DOHH2 (cell line): Measurements from ENCODE around the gene FAAH.

Experiments used
- H3F3A ChIP-seq: fragments of 200-600 bp; sonication (generic), shearing (Covaris generic); 2 replicates; pipeline ENCODE4 v1.6.0; 2016; ENCODE audit warnings: antibody characterized with exemption, mild to moderate bottlenecking; ENCODE audit not compliant: control insufficient read depth, insufficient read depth
- H3K27ac ChIP-seq: fragments of 200-600 bp; sonication (generic); 2 replicates; pipeline ENCODE4 v1.5.1; 2014; ENCODE audit warnings: low read depth, mild to moderate bottlenecking, low read length, moderate library complexity
- H3K27me3 ChIP-seq: fragments of 200-600 bp; sonication (generic); 2 replicates; pipeline ENCODE4 v1.6.1; 2014; ENCODE audit warnings: mild to moderate bottlenecking, low read length, mixed read lengths; ENCODE audit not compliant: control insufficient read depth
- H3K36me3 ChIP-seq: fragments of 200-600 bp; sonication (generic); 2 replicates; pipeline ENCODE4 v1.6.1; 2014; ENCODE audit warnings: mild to moderate bottlenecking, low read length, moderate library complexity, mixed read lengths; ENCODE audit not compliant: control insufficient read depth
- H3K4me1 ChIP-seq: fragments of 200-600 bp; sonication (generic); 2 replicates; pipeline ENCODE4 v1.6.1; 2014; ENCODE audit warnings: mild to moderate bottlenecking, low read length, mixed read lengths; ENCODE audit not compliant: control insufficient read depth
- H3K4me2 ChIP-seq: fragments of 200-600 bp; sonication (generic); 2 replicates; pipeline ENCODE4 v1.6.0; 2014; ENCODE audit warnings: mild to moderate bottlenecking, low read length, moderate library complexity
- H3K4me3 ChIP-seq: fragments of 200-600 bp; sonication (generic); 2 replicates; pipeline ENCODE4 v1.5.1; 2014; ENCODE audit warnings: mild to moderate bottlenecking, low read length, mixed read lengths
- H3K79me2 ChIP-seq: fragments of 200-600 bp; sonication (generic); 2 replicates; pipeline ENCODE4 v1.6.1; 2014; ENCODE audit warnings: mild to moderate bottlenecking, low read length, mixed read lengths; ENCODE audit not compliant: control insufficient read depth
- H3K9me2 ChIP-seq: fragments of 200-600 bp; sonication (generic); replicated peaks from 2 replicates; pipeline ENCODE4 v1.6.1; 2014; ENCODE audit warnings: mild to moderate bottlenecking, low read length, mixed read lengths; ENCODE audit not compliant: control insufficient read depth
- H3K9me3 ChIP-seq: fragments of 200-600 bp; sonication (generic); 2 replicates; pipeline ENCODE4 v1.6.1; 2014; ENCODE audit warnings: antibody characterized with exemption, low read length, mixed read lengths; ENCODE audit not compliant: control insufficient read depth, insufficient read depth
- H4K20me1 ChIP-seq: fragments of 200-600 bp; sonication (generic); 2 replicates; pipeline ENCODE4 v1.6.0; 2014; ENCODE audit warnings: low read depth, mild to moderate bottlenecking, antibody characterized with exemption, low read length, moderate library complexity; ENCODE audit not compliant: control insufficient read depth, insufficient read depth
- EZH2phosphoT487 ChIP-seq: fragments of 200-600 bp; sonication (generic); IDR thresholded peaks from 2 replicates; pipeline ENCODE4 v1.6.1; 2017; ENCODE audit warnings: borderline replicate concordance, mild to moderate bottlenecking, antibody characterized with exemption, low read length, moderate library complexity, mixed read lengths
- TF ChIP-seq, protein P1 (sequence below): fragments of 200-600 bp; sonication (generic); IDR thresholded peaks from one replicate; pipeline ENCODE4 v1.5.1; 2014; ENCODE audit warnings: antibody characterized with exemption, mild to moderate bottlenecking, low read depth, low read length; ENCODE audit not compliant: poor library complexity, severe bottlenecking

FAAH gene

DNA sequence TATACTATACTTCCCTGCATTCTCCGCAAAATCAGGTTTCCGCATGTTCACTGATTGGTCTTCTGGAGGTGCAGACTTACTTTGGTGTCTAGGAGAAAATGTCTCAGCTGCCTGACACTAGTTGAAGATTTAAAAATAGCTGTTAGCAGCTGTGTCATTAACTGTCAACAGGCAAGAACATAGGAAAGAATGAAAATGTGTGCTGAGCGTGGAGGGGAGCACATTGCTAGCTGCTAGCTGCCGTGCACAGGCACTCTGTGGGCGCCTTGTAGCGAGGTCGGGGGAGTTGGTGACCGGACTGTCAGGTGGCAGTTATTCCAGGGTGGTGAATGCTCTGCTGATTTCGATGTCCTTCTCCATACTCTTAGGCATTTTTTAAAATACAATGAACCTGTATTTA, 5.2 kb downstream of the FAAH start:
- H3F3A ChIP-seq, result no peaks in the 10 kb centered on the region
- H3K27ac ChIP-seq, result no peak overlapping the region
- no peak for TF ChIP-seq EZH2phosphoT487
- TF ChIP-seq, protein P1, sequence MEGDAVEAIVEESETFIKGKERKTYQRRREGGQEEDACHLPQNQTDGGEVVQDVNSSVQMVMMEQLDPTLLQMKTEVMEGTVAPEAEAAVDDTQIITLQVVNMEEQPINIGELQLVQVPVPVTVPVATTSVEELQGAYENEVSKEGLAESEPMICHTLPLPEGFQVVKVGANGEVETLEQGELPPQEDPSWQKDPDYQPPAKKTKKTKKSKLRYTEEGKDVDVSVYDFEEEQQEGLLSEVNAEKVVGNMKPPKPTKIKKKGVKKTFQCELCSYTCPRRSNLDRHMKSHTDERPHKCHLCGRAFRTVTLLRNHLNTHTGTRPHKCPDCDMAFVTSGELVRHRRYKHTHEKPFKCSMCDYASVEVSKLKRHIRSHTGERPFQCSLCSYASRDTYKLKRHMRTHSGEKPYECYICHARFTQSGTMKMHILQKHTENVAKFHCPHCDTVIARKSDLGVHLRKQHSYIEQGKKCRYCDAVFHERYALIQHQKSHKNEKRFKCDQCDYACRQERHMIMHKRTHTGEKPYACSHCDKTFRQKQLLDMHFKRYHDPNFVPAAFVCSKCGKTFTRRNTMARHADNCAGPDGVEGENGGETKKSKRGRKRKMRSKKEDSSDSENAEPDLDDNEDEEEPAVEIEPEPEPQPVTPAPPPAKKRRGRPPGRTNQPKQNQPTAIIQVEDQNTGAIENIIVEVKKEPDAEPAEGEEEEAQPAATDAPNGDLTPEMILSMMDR, result no peak
- H3K4me1 ChIP-seq, result peaks cover 19% of the 10 kb centered on the region
- H4K20me1 ChIP-seq, result no peaks in the 10 kb centered on the region
- H3K79me2 ChIP-seq, result no peaks in the 10 kb centered on the region
- no peaks in the 10 kb centered on the region for H3K9me3 ChIP-seq
- no peaks in the 10 kb centered on the region for H3K36me3 ChIP-seq
- H3K27me3 ChIP-seq, result peaks cover 9% of the 10 kb centered on the region
- H3K4me3 ChIP-seq, result no peak overlapping the region
- no peaks in the 10 kb centered on the region for H3K9me2 ChIP-seq
- H3K4me2 ChIP-seq, result peak overlapping the region; percentile 12; the same call in 1 of the 2 replicates

DNA sequence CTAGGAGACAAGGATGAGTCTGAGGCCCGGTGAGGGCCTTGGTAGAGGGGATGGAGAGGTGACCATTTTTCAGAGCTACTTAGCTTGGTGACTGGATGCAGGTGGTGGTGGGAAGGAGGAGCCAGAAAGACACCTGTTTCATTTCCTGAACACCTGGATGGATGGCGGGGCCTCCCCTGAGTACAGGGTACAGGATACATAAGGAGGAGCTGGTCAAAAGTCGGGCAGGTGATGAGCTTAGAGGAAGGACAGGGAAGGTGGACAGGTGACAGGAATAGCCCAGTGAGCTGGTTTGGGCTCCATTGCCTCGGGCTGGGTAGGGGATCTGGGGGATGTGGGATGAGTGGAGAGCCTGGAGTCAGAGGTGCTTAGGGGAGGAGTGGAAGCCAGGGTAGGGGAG, 6.3 kb downstream of the FAAH start:
- TF ChIP-seq EZH2phosphoT487, result no peak
- TF ChIP-seq, protein P1, result no peak
- no peak overlapping the region for H3K4me2 ChIP-seq

DNA sequence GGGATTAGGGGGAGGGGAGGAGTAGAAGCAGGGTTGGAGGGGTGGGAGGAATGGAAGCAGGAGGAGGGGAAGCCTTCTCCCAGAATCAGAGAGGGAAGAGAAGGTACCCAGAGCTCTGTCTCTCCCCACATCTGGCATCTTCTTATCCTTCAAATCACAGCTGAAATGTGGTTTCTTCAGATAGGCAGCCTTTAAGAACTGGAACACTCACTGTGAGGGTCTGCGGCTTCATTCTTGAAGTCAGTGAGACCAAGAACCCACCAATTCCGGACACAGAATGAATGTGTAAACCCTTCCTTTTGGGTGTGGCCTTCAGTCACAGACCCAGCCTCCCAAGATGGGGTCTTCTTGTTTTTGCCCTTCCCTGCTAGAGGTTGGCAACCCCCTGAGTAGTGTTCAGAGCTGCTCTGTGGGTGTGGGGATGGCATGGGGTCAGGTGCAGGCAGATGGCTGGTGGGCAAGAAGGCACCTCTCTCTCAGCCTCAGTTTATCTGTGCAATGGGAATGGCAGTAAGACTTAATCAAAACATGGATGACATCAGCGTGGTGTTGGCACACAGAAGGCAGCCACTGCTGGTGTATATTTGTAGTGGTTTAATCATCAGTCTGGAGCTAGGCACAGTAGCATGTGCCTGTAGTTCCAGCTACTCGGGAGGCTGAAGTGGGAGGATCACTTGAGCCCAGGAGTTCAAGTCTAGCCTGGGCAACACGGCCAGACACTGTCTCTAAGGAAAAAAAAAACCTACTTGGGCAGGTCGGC, 7.2 kb downstream of the FAAH start:
- H4K20me1 ChIP-seq, result no peaks in the 10 kb centered on the region
- H3K36me3 ChIP-seq, result no peaks in the 10 kb centered on the region
- no peaks in the 10 kb centered on the region for H3K79me2 ChIP-seq
- TF ChIP-seq EZH2phosphoT487, result no peak
- TF ChIP-seq, protein P1, result no peak
- no peaks in the 10 kb centered on the region for H3K9me3 ChIP-seq
- no peak overlapping the region for H3K4me3 ChIP-seq
- H3F3A ChIP-seq, result no peaks in the 10 kb centered on the region
- H3K9me2 ChIP-seq, result no peaks in the 10 kb centered on the region
- H3K27ac ChIP-seq, result no peak overlapping the region
- peaks cover 9% of the 10 kb centered on the region for H3K27me3 ChIP-seq
- H3K4me2 ChIP-seq, result no peak overlapping the region
- peaks cover 19% of the 10 kb centered on the region for H3K4me1 ChIP-seq

More for the DNA sequence above, 6.3 kb downstream of the FAAH start:
- no peak overlapping the region for H3K4me3 ChIP-seq
- H3F3A ChIP-seq, result no peaks in the 10 kb centered on the region
- H3K79me2 ChIP-seq, result no peaks in the 10 kb centered on the region
- H3K27ac ChIP-seq, result no peak overlapping the region
- H3K27me3 ChIP-seq, result peaks cover 9% of the 10 kb centered on the region
- H3K36me3 ChIP-seq, result no peaks in the 10 kb centered on the region
- no peaks in the 10 kb centered on the region for H3K9me2 ChIP-seq
- H4K20me1 ChIP-seq, result no peaks in the 10 kb centered on the region
- peaks cover 19% of the 10 kb centered on the region for H3K4me1 ChIP-seq
- H3K9me3 ChIP-seq, result no peaks in the 10 kb centered on the region
